HG03521 (cell line): Measurements from ENCODE around the gene IZUMO1R.
A peak's percentile ranks its signal among the peaks of the same experiment; 100 is the strongest.
"Not testable (repeated sequence)": the region's sequence is repeated elsewhere in the genome, so short reads cannot be mapped to it uniquely, and the experiment has no call there.

ENCODE experiments used
- ATAC-seq: cut with Tn5 transposase; IDR thresholded peaks from one replicate; pipeline ENCODE4 v1.9.1; 2021; ENCODE audit warnings: mild to moderate bottlenecking, moderate library complexity; ENCODE audit not compliant: unreplicated experiment

Gene IZUMO1R

DNA sequence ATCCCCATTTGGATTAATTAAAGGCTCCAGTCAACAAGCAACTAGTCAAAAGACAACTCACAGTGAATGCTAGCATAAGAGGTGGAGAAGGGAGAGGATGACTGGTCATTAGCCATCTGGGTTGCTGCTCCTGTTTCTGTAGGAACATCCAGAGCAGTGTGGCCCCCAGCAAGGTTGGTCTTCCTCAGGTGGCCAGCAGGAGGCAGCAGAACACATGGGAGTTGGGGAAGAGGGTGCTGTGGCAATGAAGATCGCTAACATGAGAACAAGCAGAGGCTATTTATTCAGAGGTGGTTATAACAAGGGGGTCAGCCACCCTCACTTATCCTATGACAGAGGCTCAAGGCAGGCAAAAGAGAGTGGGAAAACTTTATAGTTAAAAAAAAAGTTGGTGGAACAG, 21.3 kb downstream of the IZUMO1R start:
- peak; percentile 94 for ATAC-seq

- no peak for ATAC-seq
Observed at GRCh38 chr11:94326947-94327346, 22.6 kb downstream of the IZUMO1R start.

DNA sequence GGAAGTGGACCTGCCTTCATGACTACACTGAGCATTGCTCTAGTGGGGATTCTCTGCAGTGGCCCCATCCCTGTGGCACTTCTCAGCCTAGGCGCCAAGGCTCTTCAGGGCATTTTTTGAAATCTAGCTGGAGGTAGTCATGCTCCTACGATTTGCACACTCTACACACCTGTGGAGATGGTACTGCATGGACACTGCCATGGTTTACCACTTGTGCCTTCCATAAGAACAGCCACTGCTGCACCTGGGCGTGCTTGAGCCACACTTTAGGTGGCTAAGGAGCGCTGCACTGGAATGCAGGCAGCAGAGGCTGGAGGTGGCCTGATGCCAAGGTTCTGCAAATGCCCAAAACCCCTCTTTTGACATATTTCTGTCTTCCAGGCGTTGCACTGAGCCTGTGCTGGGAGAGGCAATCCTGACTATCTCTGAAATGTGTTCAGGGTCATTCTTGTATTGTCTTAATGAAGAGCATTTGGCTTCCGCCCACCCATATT, 24.3 kb downstream of the IZUMO1R start:
- ATAC-seq, result no peak

- ATAC-seq, result no peak
Observed at GRCh38 chr11:94329501-94329900, 25.1 kb downstream of the IZUMO1R start.

- no peak for ATAC-seq
Observed at GRCh38 chr11:94330789-94331188, 26.4 kb downstream of the IZUMO1R start.

GRCh38 chr11:94332814-94333213, 28.4 kb downstream of the IZUMO1R start:
- no peak for ATAC-seq

DNA sequence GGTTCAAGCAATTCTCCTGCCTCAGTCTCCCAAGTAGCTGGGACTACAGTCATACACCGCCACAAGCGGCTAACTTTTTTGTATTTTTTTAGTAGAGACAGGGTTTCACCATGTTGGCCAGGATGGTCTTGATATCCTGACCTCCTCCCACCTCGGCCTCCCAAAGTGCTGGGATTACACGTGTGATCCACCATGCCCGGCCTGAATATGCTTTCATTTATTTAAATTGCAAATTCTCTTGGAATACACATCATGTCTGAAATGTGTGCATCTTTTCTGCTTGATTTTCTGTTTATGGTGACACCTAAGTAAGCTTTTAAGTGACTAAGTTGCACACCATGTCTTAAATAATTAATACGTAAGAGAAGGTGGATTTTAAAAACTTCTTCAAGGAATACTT, 31.7 kb downstream of the IZUMO1R start:
- no peak for ATAC-seq

DNA sequence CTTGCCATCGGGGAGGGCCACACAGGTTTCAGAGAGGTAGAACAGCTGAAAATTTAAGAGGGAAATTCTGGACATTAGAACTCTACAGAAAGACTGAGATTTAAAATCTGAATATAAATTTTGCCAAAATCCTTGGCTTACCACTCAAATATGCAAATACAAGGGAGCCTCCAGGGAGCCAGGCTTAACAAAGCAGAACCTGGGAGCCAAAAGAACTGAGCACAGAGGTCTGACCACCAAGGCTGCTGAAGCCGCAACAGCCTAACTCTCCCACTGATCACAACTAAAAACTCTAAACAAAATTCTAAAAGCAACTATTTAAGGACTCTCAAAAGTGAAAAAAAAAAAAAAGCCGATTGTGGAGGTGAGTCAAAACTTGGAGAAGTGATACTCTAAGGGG, 34.3 kb downstream of the IZUMO1R start:
- ATAC-seq, result no peak

DNA sequence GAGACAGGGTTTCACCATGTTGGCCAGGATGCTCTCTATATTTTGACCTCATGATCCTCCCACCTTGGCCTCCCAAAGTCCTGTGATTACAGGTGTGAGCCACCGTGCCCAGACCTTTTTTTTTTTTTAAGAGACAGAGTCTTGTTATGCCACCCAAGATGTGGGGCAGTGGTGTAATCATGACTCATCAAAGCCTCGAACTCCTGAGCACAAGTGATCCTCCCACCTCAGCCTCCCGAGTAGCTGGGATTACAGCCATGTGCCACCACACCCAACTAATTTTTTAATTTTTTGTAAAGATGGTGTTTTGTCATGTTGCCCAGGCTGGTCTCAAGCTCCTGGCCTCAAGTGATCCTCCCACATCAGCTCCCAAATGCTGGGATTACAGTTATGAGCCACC, 37.9 kb downstream of the IZUMO1R start:
- no peak for ATAC-seq

- ATAC-seq, result no peak
Observed at GRCh38 chr11:94343495-94343894, 39.1 kb downstream of the IZUMO1R start.

DNA sequence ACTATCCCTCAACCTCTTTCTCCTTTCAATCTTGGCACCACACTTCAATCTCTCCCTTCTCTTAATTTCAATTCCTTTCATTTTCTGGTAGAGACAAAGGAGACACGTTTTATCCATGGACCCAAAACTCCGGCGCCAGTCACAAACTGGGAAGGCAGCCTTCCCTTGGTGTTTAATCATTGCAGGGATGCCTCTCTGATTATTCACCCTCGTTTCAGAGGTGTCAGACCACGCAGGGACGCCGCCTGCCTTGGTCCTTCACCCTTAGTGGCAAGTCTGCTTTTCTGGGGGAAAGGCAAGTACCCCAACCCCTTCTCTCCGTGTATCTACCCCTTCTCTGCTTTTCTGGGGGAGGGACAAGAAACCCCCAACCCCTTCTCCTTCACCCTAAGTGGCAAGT, 41.9 kb downstream of the IZUMO1R start:
- ATAC-seq, result not testable (repeated sequence)

GRCh38 chr11:94350850-94351563, 46.6 kb downstream of the IZUMO1R start:
- ATAC-seq, result not testable (repeated sequence)
